ENCODE measurements around the gene YTHDF1. TPM values are rescaled to one million over a fixed set of nuclear protein-coding genes. Genes with fewer than 3 reads are reported as not detected.

YTHDF1 gene
- total and polyA plus RNA-seq, 2 experiments from 2014 or later, result 35.9 to 57.4 TPM

DNA sequence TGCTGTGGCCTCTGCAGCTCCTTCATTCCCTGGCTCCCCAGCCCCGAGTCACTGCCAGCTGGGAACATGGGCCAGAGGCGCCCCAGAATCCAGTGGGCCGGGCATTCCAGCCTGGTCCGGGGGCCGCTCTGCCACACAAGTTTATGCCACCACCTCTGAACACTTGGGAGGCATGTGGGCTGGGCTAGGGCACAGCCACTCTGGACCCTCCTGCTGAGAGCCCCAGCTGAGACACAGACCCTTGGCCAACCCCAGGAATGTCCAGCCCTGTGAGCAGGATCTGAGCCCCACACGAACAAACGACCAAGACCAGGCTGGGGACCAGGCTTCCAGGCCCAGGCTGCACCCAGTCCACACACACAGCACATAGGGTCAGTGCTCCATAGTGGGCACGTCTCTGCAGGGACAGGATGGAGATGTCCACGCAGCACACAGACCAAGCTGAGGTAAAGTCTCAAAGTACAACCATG is 33.0 kb downstream of the YTHDF1 start:
- no peak overlapping the region for H3K27ac ChIP-seq
- H3K9me3 ChIP-seq (ENCODE audit: low read depth), result no peaks in the 10 kb centered on the region
- peaks cover 29% of the 10 kb centered on the region for H3K27me3 ChIP-seq
- no peak overlapping the region for H2AFZ ChIP-seq
- H3K36me3 ChIP-seq (replicated peaks; ENCODE audit: insufficient read depth, low read depth), result no peaks in the 10 kb centered on the region
- H3K79me2 ChIP-seq, result no peaks in the 10 kb centered on the region
- DNase-seq (ENCODE audit: low spot score), result no peak
- peaks cover under 1% of the 10 kb centered on the region for H3K4me1 ChIP-seq (ENCODE audit: insufficient read depth)
- H3K4me3 ChIP-seq, result no peak overlapping the region
- H3K4me2 ChIP-seq, result no peak overlapping the region
- TF ChIP-seq, protein P1, sequence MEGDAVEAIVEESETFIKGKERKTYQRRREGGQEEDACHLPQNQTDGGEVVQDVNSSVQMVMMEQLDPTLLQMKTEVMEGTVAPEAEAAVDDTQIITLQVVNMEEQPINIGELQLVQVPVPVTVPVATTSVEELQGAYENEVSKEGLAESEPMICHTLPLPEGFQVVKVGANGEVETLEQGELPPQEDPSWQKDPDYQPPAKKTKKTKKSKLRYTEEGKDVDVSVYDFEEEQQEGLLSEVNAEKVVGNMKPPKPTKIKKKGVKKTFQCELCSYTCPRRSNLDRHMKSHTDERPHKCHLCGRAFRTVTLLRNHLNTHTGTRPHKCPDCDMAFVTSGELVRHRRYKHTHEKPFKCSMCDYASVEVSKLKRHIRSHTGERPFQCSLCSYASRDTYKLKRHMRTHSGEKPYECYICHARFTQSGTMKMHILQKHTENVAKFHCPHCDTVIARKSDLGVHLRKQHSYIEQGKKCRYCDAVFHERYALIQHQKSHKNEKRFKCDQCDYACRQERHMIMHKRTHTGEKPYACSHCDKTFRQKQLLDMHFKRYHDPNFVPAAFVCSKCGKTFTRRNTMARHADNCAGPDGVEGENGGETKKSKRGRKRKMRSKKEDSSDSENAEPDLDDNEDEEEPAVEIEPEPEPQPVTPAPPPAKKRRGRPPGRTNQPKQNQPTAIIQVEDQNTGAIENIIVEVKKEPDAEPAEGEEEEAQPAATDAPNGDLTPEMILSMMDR (IDR thresholded peaks at IDR 0.05; ENCODE audit: poor library complexity), result no peak
- TF ChIP-seq EZH2 (IDR thresholded peaks at IDR 0.05; ENCODE audit: borderline replicate concordance), result no peak
- H4K20me1 ChIP-seq (ENCODE audit: insufficient read depth, poor library complexity, severe bottlenecking), result no peaks in the 10 kb centered on the region
- H3K9me2 ChIP-seq (replicated peaks; ENCODE audit: insufficient read depth), result no peaks in the 10 kb centered on the region
- WGBS (ENCODE audit: low lambda C conversion rate, missing lambda C conversion rate), result 63% methylated on average over 9 of the region's 9 CpGs

DNA sequence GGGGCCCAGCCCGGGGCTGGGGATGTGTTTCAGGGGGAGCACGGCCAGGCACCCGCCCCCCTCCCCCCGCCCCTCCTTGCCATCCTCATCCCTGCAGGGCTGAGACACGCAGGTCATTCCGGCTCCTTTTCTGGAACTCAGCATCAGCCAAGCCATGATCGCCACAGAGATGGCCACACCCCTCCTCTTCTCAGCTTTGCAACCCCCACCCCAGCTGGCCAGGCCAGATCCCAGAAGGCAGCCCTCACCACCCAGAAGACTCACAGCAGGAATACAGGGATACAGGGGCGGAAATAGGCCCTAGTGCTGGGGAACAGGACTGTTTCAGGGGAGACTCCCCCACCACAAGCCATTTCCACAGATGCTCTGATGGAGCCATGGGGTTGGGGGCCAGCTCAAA is 33.5 kb downstream of the YTHDF1 start:
- H3K27me3 ChIP-seq, result peaks cover 35% of the 10 kb centered on the region

DNA sequence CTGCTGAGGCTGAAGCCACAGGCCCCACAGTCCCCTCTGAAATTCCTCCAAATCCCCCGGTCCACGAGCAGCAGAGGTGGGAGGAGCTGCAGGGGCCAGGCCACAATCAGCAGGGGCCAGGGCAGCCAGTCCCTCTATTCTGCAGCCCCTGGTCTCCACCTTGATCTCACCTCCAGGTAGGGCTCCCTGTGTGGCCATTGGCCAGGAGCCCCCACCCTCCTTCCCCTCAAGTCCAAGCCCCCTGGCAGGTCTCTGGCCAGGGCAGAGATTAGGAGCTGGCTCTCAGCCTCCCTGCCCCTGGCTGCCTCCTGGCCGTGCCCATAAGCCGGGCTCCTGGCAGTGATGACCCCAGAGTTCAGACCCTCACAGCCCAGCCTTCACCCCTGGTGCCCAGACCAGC is 34.7 kb downstream of the YTHDF1 start:
- Histone ChIP-seq H3K79me2 (no peaks in the 10 kb centered on the region), H3K27ac (no peak overlapping the region), H3K36me3 (replicated peaks; ENCODE audit: insufficient read depth, low read depth) (no peaks in the 10 kb centered on the region)

More for the DNA sequence above, 33.5 kb downstream of the YTHDF1 start:
- Histone ChIP-seq H3K79me2 (no peaks in the 10 kb centered on the region), H3K4me2 (no peak overlapping the region), H3K4me3 (no peak overlapping the region), H3K4me1 (ENCODE audit: insufficient read depth) (peaks cover 5% of the 10 kb centered on the region), H3K27ac (no peak overlapping the region), H4K20me1 (ENCODE audit: insufficient read depth, poor library complexity, severe bottlenecking) (no peaks in the 10 kb centered on the region), H2AFZ (no peak overlapping the region), H3K9me3 (ENCODE audit: low read depth) (no peaks in the 10 kb centered on the region), H3K9me2 (replicated peaks; ENCODE audit: insufficient read depth) (no peaks in the 10 kb centered on the region), H3K36me3 (replicated peaks; ENCODE audit: insufficient read depth, low read depth) (no peaks in the 10 kb centered on the region)
- TF ChIP-seq, protein P1 (IDR thresholded peaks at IDR 0.05; ENCODE audit: poor library complexity), result no peak
- TF ChIP-seq EZH2phosphoT487 (IDR thresholded peaks at IDR 0.05; ENCODE audit: low read depth, severe bottlenecking, unreplicated experiment) (no peak), EZH2 (IDR thresholded peaks at IDR 0.05; ENCODE audit: borderline replicate concordance) (no peak)
- no peak for DNase-seq (ENCODE audit: low spot score)
- 58% methylated on average over 4 of the region's 8 CpGs for WGBS (ENCODE audit: low lambda C conversion rate, missing lambda C conversion rate)

More for the DNA sequence above, 34.7 kb downstream of the YTHDF1 start:
- Histone ChIP-seq H3K4me1 (ENCODE audit: insufficient read depth) (peaks cover 5% of the 10 kb centered on the region), H3K4me3 (no peak overlapping the region), H2AFZ (no peak overlapping the region), H3K4me2 (no peak overlapping the region), H3K27me3 (peaks cover 47% of the 10 kb centered on the region), H3K9me2 (replicated peaks; ENCODE audit: insufficient read depth) (no peaks in the 10 kb centered on the region), H3K9me3 (ENCODE audit: low read depth) (no peaks in the 10 kb centered on the region), H4K20me1 (ENCODE audit: insufficient read depth, poor library complexity, severe bottlenecking) (no peaks in the 10 kb centered on the region)
- TF ChIP-seq, protein P1 (IDR thresholded peaks at IDR 0.05; ENCODE audit: poor library complexity), result no peak
- TF ChIP-seq EZH2 (IDR thresholded peaks at IDR 0.05; ENCODE audit: borderline replicate concordance), result no peak
- TF ChIP-seq EZH2phosphoT487 (IDR thresholded peaks at IDR 0.05; ENCODE audit: low read depth, severe bottlenecking, unreplicated experiment), result no peak
- 61% methylated on average over 4 of the region's 4 CpGs for WGBS (ENCODE audit: low lambda C conversion rate, missing lambda C conversion rate)
- no peak for DNase-seq (ENCODE audit: low spot score)

Measured in hepatocyte (in vitro differentiated cells).